Fibroblast of pulmonary artery (primary cell): ENCODE data around the gene ITPR2.
A peak's percentile ranks its signal among the peaks of the same experiment; 100 is the strongest.

ENCODE experiments used
- DNase-seq: peaks from one replicate; pipeline ENCODE4 v3.0.0-alpha.2; 2010; ENCODE audit warnings: low read depth
- H3K4me3 ChIP-seq: replicated peaks from 2 replicates; pipeline ENCODE4 v1.5.1; 2011; ENCODE audit warnings: low read depth, mild to moderate bottlenecking, control low read depth, low read length, moderate library complexity
- TF ChIP-seq, protein P1 (sequence below): IDR thresholded peaks from 2 replicates; pipeline ENCODE4 v1.5.1; 2011; ENCODE audit warnings: mild to moderate bottlenecking, control low read depth, low read length, inconsistent platforms; ENCODE audit errors: missing control alignments

The ITPR2 gene

DNA sequence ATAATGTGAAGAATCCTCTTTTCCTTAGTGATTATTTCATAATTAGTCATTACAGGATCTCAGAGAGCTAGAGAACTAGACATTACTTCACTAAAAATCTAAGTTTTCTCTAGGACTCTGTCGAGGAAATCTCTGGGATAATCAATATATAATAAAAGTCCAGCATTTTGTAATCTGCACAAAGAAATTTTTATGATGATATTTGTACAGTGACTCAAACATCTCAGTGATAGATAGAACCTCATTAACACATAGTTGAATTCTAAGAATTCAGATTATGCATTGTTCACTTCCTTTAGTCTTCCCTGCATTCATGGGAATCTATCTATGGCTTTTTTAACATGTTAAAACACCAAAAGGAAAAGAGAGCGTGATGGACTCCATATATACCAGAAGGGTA lies 11.0 kb downstream of the ITPR2 start:
- H3K4me3 ChIP-seq: no peak overlapping the region
- no peak for DNase-seq
- TF ChIP-seq, protein P1, sequence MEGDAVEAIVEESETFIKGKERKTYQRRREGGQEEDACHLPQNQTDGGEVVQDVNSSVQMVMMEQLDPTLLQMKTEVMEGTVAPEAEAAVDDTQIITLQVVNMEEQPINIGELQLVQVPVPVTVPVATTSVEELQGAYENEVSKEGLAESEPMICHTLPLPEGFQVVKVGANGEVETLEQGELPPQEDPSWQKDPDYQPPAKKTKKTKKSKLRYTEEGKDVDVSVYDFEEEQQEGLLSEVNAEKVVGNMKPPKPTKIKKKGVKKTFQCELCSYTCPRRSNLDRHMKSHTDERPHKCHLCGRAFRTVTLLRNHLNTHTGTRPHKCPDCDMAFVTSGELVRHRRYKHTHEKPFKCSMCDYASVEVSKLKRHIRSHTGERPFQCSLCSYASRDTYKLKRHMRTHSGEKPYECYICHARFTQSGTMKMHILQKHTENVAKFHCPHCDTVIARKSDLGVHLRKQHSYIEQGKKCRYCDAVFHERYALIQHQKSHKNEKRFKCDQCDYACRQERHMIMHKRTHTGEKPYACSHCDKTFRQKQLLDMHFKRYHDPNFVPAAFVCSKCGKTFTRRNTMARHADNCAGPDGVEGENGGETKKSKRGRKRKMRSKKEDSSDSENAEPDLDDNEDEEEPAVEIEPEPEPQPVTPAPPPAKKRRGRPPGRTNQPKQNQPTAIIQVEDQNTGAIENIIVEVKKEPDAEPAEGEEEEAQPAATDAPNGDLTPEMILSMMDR: no peak

DNA sequence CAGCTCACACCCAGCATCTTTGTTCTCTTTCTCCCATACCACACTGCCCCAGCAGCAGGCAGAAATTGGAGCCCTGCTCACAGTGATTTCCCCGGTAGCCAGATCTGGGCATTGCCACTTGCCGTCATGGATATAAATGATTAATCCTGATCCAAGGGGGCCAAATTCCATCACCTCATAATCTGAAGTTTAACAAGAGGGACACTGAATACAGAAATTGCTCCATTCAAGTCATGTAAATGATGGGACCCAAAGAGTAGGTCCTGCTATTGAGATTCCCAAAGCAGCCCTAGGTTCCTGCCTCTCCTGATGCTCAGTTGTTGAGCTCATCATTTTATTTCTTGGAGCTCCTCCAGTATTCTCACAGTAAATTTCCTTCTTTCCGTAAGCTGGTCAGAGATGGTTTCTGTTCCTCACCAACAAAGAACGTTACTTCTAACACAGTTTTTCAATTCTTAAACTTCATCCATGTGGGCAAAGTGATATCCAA lies 11.7 kb downstream of the ITPR2 start:
- H3K4me3 ChIP-seq: peak overlapping the region; percentile 3
- TF ChIP-seq, protein P1: no peak
- DNase-seq: no peak

DNA sequence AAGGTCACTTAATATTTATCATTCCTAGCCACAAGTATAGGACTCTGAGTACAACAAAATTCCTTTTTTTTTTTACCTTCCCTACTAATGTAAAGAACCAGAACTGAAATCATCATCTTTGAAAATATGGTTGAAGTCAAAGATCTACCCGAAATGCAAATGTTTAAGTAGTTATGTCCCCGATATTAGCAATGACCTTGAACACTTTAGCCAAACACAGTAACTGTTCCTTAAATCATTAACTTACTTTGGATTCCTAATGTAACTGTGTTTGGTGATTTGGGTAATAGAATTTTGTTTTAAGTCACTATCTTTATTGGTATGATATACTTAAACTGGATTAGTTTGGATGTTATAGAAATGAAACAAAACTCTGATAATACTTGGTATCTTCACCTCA lies 14.4 kb downstream of the ITPR2 start:
- no peak overlapping the region for H3K4me3 ChIP-seq
- TF ChIP-seq, protein P1: no peak
- DNase-seq: no peak

DNA sequence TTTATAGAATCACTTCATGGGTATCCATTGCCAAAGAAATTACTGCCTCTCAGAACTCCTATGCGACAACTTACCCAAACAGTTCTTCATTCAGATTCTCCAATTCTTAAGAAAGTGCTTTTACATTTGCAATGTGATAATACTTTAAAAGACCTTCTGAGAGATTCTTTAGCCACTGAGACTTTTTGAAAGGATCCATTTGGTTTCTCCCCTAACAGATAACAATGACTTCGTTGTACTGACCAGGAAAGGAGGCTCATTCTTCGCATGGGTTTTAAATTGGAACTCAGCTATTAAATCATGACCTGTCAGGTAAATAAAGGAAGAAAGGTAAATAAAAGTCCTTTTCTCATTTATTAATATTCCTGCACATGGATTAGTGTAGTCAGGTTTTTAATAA lies 14.8 kb downstream of the ITPR2 start:
- TF ChIP-seq, protein P1: no peak
- H3K4me3 ChIP-seq: no peak overlapping the region
- no peak for DNase-seq

DNA sequence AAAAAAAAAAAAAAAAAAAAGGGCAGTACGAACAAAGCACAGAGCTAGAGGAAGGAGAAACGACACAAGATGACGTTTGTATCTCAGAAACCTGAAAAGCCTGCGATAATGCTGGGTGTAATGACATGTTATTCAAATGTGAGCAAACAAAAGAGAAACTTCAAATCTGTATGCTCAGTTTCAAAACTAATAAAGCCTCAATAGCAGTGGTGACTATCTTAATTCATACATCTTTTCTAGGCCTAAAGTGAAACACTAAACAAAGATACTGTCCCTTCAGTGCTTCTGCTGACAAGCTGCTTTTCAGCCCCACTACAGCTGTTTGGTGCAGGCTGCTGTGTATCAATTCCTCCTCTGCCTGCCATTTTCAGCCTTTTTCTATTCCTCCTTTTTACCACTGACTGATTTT lies 15.8 kb downstream of the ITPR2 start:
- no peak for DNase-seq
- no peak overlapping the region for H3K4me3 ChIP-seq
- TF ChIP-seq, protein P1: no peak

DNA sequence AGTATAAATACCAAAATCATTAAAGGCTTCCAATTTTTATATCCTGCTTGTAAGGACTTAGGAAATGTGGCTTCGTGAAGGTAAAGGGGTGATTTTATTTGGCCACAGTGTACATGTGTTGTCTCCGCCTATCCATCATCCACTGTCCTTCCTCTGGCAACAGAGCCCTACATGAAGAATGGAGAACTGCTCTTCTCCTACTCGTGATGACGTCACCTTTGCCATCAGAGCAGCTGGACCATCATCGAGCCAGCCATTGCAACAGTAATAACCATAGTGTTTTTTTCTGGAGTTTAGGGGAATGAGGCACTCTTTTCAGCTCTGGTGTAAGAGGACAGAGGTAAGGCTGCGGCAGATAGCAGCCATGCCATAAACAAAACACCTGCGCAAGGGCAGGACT lies 19.2 kb downstream of the ITPR2 start:
- DNase-seq: no peak
- no peak overlapping the region for H3K4me3 ChIP-seq
- TF ChIP-seq, protein P1: no peak

DNA sequence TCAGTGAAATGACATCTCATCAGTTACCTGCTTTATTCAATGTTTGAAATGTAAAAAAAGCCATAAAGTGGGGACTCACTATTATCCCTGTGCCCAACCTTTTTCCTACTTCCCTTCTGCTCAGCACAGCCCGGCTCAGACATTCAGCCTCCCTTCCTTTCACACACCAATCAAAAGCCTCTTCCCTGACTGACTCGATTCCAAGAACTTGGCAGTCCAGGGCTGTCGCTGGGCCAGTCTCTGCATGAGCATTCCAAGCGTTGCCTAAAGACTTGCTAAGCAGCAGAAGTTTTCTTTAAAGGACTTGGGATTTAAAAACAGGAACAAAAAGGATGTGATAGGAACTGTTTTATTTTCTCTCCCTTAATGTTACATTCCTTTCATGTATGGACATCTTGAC lies 22.7 kb downstream of the ITPR2 start:
- peak; percentile 85 for DNase-seq
- no peak overlapping the region for H3K4me3 ChIP-seq
- TF ChIP-seq, protein P1: no peak
